ENCODE data around the gene DOK7.

Gene DOK7

DNA sequence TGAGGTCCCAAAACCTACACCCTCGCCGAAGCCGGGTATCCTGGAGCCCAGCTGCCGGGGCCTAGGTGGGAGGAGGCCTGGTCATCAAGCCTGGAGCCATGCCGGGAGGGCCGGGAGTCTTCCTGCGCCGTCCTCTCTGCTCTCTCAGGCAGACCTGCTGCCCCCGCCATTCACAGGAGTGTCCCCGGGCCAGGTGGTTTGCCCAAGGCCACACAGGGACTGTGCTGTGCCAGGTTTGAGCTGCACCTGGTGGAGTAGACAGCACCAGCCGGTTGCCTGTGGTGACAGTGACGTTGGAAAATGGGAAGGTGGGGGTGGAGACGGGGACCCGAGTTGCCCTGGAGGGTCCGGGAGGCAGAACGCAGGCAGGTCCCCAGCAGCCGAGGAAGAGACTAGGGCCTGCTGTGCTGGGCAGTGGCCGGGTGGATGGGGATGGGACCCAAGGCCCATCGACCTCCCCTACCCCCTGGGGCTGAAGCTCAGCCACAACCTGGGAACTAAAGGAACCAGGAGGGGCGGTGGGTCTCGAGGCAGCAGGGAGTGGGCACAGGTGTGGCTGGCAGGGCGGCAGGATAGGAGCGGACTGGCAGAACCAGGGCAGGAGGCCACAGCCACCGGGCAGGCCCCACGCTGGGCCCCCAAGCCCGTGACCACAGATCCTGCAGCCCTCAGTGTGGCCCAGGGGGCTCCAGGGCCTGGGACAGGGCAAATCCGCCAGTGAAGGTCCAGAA, 9.5 kb downstream of the DOK7 start:
- TF ChIP-seq POU2F2 (IDR thresholded peaks at IDR 0.05; ENCODE audit: low read depth, low read length) (no peak), SPI1 (IDR thresholded peaks at IDR 0.05; ENCODE audit: low read depth, low read length) (no peak), TAF1 (IDR thresholded peaks at IDR 0.05; ENCODE audit: low read depth, low read length) (no peak), POLR2A (IDR thresholded peaks at IDR 0.05; ENCODE audit: low read depth, low read length) (no peak)
- no peak for DNase-seq (ENCODE audit: insufficient read length, low spot score)
- FAIRE-seq, result no peak

DNA sequence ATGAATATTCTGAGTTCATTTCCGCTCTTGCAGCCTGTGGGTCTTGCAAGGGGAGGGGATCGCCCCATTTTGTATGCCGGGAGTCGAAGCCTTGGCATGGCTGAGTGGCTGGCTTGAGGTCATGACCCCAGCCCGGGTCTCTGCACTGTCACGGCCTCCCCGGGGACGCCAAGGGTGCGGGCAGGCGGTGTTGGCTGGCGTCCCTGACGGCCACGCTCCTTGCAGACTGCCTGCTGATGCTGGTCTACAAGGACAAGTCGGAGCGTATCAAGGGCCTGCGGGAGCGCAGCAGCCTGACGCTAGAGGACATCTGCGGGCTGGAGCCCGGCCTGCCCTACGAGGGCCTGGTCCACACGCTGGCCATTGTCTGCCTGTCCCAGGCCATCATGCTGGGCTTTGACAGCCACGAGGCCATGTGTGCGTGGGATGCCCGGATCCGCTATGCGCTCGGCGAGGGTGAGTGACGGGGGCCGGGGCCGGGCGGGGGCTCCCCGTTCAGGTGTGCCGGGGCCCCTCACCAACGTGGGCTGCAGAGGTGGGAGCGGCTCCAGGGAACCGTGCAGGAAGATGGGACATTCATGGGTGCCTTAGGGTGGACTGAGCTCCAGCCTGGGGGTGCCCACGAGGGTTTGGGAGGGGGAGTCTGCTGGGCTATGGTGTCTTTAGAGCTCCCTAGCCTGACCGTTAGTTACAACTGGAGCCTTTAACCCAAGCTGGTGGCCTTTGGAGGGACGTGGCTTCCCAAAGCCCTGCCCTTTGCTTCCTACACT, 10.3 kb downstream of the DOK7 start:
- TF ChIP-seq PAX5 (IDR thresholded peaks at IDR 0.05; ENCODE audit: insufficient read depth, low read length, severe bottlenecking) (no peak), POLR2A (IDR thresholded peaks at IDR 0.05; ENCODE audit: low read depth, low read length) (no peak), POU2F2 (IDR thresholded peaks at IDR 0.05; ENCODE audit: low read depth, low read length) (no peak), TAF1 (IDR thresholded peaks at IDR 0.05; ENCODE audit: low read depth, low read length) (no peak), POLR2AphosphoS5 (IDR thresholded peaks at IDR 0.05; ENCODE audit: low read depth, low read length) (no peak), SPI1 (IDR thresholded peaks at IDR 0.05; ENCODE audit: low read depth, low read length) (no peak)
- DNase-seq (ENCODE audit: insufficient read length, low spot score), result no peak
- FAIRE-seq, result no peak

DNA sequence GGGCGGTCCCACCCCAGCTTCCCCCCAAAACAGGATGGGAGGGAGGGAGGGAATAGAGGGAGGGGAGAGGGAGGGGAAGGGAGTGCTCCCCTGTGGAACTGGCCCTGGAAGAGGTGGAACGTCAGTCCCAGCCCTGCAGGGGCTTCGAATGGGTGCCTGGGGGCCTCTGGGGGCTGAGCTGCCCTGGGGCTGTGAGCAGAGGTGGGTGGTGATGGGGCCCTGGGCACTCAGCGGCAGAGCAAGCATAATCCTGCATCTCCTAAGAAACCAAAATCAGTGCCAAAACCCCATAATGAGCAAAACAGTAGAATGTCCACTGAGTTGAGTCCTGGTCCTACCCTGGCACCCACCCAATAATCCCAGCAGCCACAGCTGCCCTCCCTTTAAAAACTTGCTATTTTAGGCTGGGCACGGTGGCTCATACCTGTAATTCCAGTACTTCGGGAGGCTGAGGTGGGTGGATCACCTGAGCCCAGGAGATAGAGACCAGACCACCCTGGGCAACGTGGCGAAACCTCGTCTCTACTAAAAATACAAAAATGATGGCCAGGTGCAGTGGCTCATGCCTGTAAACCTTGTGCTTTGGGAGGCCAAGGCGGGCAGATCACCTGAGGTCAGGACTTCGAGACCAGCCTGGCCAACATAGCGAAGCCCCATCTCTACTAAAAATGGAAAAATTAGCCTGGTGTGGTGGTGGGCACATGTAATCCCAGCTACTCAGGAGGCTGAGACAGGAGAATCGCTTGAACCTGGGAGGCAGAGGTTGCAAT, 11.1 kb downstream of the DOK7 start:
- DNase-seq (ENCODE audit: insufficient read length, low spot score) (no peak), FAIRE-seq (no peak)
- TF ChIP-seq PAX5 (IDR thresholded peaks at IDR 0.05; ENCODE audit: insufficient read depth, low read length, severe bottlenecking), result no peak
- TF ChIP-seq POLR2A (IDR thresholded peaks at IDR 0.05; ENCODE audit: low read depth, low read length), result no peak
- TF ChIP-seq TAF1 (IDR thresholded peaks at IDR 0.05; ENCODE audit: low read depth, low read length), result no peak
- no peak for TF ChIP-seq POU2F2 (IDR thresholded peaks at IDR 0.05; ENCODE audit: low read depth, low read length)
- TF ChIP-seq SPI1 (IDR thresholded peaks at IDR 0.05; ENCODE audit: low read depth, low read length), result no peak
- TF ChIP-seq POLR2AphosphoS5 (IDR thresholded peaks at IDR 0.05; ENCODE audit: low read depth, low read length), result no peak

DNA sequence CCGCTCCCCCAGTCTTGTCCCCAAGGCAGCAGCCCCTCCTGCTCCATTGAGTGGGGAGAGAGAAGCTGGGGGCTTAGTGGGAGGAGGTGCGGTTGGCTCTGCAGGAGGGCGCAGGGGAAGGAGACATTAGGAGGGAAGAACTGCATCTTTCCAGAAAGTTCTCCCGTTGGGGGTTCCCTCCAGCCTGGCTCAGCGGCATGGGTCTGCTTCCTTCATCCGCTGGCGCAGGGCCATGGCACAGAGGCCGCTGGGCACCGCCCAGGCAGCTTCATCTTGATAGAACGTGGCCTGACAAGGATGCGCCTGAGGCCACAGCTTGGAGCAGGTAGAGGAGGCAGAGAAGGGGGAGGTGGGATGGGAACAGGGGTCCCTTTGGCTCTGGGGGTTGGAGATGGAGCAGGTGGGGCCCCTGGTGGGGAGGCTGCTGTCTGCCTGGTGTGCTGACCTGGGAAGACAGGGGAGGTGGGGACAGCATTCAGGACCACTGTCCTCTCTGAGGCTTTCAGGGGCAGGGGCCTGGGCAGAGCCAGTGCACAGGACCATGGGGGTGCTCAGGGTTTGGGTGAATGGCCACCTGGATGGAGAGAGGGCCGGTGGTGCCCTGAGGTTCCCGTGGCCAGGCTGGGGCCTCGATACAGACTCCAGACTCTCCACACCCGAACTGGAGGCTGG, 12.1 kb downstream of the DOK7 start:
- FAIRE-seq, result no peak
- TF ChIP-seq SPI1 (IDR thresholded peaks at IDR 0.05; ENCODE audit: low read depth, low read length) (no peak), POLR2A (IDR thresholded peaks at IDR 0.05; ENCODE audit: low read depth, low read length) (no peak), POU2F2 (IDR thresholded peaks at IDR 0.05; ENCODE audit: low read depth, low read length) (no peak), TAF1 (IDR thresholded peaks at IDR 0.05; ENCODE audit: low read depth, low read length) (no peak), PAX5 (IDR thresholded peaks at IDR 0.05; ENCODE audit: insufficient read depth, low read length, severe bottlenecking) (no peak), POLR2AphosphoS5 (IDR thresholded peaks at IDR 0.05; ENCODE audit: low read depth, low read length) (no peak)
- no peak for DNase-seq (ENCODE audit: insufficient read length, low spot score)

DNA sequence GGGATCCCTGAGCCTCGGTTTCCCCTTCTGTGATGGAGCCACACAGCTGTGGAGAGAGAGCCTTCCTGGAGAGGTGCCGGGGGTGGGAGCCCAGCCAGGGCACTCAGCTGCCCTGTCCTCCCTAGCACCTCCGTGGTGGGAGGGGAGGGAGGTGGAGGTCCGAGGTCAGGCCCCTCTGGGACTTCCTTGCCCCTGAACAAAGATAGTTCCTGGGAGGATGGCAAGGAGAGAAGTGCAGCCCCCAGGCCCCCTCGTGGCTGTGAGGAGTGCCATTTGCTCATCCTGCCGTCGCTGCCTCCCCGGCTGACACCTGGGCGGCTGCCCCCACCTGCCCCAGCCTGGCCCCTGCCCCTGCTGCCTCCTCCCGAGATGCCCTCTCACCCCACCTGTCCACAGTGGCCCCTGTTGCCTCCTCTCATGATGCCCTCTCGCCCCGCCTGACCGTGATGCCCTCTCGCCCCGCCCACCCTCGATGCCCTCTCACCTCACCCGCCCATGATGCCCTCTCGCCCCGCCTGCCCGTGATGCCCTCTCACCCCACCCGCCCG, 12.7 kb downstream of the DOK7 start:
- no peak for TF ChIP-seq SPI1 (IDR thresholded peaks at IDR 0.05; ENCODE audit: low read depth, low read length)
- TF ChIP-seq POU2F2 (IDR thresholded peaks at IDR 0.05; ENCODE audit: low read depth, low read length), result no peak
- TF ChIP-seq TAF1 (IDR thresholded peaks at IDR 0.05; ENCODE audit: low read depth, low read length), result no peak
- TF ChIP-seq POLR2A (IDR thresholded peaks at IDR 0.05; ENCODE audit: low read depth, low read length), result no peak
- TF ChIP-seq PAX5 (IDR thresholded peaks at IDR 0.05; ENCODE audit: insufficient read depth, low read length, severe bottlenecking), result no peak
- no peak for TF ChIP-seq POLR2AphosphoS5 (IDR thresholded peaks at IDR 0.05; ENCODE audit: low read depth, low read length)
- DNase-seq (ENCODE audit: insufficient read length, low spot score) (no peak), FAIRE-seq (no peak)

DNA sequence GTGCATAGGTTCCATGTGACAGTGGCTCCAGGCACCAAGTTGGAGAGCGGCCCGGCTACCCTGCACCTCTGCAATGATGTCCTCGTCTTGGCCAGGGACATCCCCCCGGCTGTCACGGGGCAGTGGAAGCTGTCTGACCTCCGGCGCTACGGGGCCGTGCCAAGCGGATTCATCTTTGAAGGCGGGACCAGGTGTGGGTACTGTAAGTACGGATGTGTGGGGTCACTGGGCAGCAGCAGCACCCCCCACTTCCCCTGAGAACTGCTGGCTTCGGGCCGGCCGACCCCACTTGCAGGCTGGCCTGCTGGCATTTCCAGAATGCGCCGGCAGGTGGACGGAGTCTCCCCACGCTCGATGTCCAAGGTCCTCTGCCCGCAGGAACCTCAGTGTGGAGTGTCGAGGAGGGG, 13.2 kb downstream of the DOK7 start:
- DNase-seq (ENCODE audit: insufficient read length, low spot score), result no peak
- FAIRE-seq, result no peak
- no peak for TF ChIP-seq PAX5 (IDR thresholded peaks at IDR 0.05; ENCODE audit: insufficient read depth, low read length, severe bottlenecking)
- no peak for TF ChIP-seq SPI1 (IDR thresholded peaks at IDR 0.05; ENCODE audit: low read depth, low read length)
- TF ChIP-seq TAF1 (IDR thresholded peaks at IDR 0.05; ENCODE audit: low read depth, low read length), result no peak
- no peak for TF ChIP-seq POU2F2 (IDR thresholded peaks at IDR 0.05; ENCODE audit: low read depth, low read length)
- TF ChIP-seq POLR2AphosphoS5 (IDR thresholded peaks at IDR 0.05; ENCODE audit: low read depth, low read length), result no peak
- TF ChIP-seq POLR2A (IDR thresholded peaks at IDR 0.05; ENCODE audit: low read depth, low read length), result no peak

DNA sequence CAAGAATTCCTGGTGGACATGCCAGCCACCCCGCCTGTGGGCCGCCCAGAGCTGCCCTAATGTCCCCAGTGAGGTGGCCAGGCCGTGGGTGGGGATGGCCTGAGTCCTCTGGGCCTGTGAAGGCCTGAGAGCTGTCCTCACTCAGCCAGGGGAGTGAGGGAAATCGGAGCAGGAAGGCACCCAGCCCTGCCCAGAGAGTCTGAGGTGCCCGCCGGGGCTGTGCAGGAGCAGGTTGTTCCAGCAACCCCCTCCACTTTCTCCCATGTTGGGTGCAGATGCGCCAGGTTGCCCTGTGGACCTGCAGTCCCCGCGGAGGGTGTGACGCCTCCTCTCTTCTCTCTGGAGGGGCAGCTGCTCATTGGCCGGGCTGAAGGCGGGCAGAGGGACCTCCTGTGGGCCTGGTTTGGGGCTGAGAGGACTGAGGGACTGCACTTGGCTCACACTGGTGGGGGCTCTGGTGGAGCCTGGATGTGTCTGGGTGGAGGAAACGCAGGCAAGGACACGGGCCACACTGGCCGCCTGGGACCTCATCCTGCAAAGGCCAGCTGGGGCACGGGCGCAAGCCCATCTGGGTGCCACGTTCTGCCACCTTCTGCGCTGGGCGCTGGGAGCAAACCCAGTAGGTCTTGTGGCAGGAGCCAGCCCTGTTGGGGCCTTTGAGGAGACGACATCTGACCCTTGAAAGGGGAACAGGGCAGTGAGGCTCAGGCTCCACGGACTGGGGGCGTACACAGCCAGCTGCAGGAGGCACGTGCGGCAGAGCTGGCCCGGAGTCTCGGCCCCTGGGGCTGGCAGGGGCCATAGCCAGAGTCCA, 14.0 kb downstream of the DOK7 start:
- DNase-seq (ENCODE audit: insufficient read length, low spot score), result no peak
- FAIRE-seq, result no peak
- TF ChIP-seq POLR2A (IDR thresholded peaks at IDR 0.05; ENCODE audit: low read depth, low read length) (no peak), PAX5 (IDR thresholded peaks at IDR 0.05; ENCODE audit: insufficient read depth, low read length, severe bottlenecking) (no peak), SPI1 (IDR thresholded peaks at IDR 0.05; ENCODE audit: low read depth, low read length) (no peak), TAF1 (IDR thresholded peaks at IDR 0.05; ENCODE audit: low read depth, low read length) (no peak), POU2F2 (IDR thresholded peaks at IDR 0.05; ENCODE audit: low read depth, low read length) (no peak), POLR2AphosphoS5 (IDR thresholded peaks at IDR 0.05; ENCODE audit: low read depth, low read length) (no peak)
